Posterior cingulate gyrus (tissue), 11 donors: ENCODE data around the gene LAMA4.

Source experiments
- DNase-seq, 10 donors: peaks; one replicate each; pipeline versions ENCODE4 v3.0.0 to v3.0.0-alpha.2; 2020 to 2021; ENCODE audit warnings: mixed read lengths in 3 of 10
- intact Hi-C: fragments of 100-400 bp; cut with DNase I; formaldehyde crosslinking; loops from one replicate; pipeline ENCODE4 v1.15.1; 2023

The LAMA4 gene

DNA sequence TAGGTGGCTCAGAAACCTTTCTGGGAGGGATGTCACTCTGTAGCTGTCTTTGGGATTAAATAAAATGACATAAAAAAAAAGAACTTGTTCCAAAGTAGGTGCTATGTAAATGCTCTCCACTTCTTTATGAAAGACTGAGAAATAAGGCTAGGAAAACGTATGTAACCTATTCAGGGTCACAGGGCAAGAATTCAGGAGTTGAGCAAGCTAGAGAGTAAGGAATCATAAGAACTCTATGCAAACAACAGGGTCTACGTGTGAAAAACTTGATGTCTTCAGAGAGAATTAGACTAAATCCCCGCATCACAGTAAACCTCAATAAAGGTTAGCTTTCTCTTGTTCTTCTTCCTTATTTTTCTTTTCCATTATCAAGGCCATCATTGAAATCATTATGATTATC, 59.2 kb downstream of the LAMA4 start:
- intact Hi-C loops = no loop called here
- no peak for DNase-seq

DNA sequence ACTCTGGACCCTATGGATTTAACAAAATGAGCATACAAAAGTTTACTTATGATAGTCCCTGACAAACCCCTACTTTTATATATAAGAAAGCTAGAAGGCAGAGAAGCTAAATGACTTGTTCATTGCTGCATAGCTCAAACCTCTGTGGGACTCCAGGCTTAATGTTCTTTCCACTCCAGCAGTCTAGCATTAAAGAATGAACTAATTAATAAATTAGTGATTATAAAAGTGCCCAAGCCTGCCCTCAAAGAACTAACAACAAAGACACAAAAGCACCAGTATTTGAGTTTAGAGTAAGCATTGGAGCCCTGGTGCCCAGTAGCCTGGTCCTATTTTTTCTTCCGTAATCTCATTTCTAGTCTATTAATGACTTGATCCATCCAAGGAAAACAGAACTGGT, 59.9 kb downstream of the LAMA4 start:
- intact Hi-C loops = no loop called here
- DNase-seq = no peak

DNA sequence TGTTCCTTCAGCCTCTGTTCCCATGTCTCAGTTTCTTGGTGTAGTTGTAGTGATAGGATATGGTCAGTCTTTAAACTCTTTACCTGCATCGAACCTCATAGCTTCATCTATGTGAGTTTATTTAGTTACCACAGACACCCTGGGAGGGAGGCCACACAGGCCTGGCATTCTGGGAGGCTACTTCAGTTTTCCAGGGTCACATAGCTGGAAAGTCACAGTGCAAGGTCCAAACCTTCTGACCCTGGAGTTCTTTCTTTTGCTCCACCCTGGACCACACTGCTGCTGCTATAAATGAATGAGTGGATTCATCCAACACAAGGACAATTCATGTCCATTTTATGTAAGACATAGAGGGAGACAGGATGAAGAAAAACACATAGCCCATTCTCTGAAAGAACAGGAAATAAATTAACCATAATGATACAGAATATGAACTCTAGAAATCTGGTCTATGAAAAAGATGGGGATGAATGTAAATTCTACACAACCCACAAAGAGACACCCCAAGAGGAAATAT, 60.8 kb downstream of the LAMA4 start:
- intact Hi-C loops = no loop called here
- DNase-seq = no peak

DNA sequence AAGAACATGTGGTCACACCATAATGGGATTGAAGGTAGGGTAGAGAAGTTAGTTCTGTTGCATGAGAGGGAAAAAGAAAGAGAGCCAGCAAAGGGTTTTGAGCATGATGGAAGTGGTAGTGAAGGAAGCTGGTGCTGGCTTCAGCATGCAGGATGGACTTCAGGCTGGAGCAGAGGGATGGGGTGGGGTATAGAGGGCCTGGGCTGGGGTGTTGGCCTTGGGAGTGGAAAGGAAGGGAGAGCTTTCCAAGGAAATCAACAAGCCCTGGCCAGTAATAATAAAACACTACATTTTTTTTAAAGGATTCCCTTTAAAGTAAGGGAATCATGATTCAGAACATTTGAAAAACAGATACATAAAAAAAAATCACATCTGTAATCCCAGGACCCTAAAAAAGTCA, 61.2 kb downstream of the LAMA4 start:
- intact Hi-C loops = no loop called here
- no peak for DNase-seq

DNA sequence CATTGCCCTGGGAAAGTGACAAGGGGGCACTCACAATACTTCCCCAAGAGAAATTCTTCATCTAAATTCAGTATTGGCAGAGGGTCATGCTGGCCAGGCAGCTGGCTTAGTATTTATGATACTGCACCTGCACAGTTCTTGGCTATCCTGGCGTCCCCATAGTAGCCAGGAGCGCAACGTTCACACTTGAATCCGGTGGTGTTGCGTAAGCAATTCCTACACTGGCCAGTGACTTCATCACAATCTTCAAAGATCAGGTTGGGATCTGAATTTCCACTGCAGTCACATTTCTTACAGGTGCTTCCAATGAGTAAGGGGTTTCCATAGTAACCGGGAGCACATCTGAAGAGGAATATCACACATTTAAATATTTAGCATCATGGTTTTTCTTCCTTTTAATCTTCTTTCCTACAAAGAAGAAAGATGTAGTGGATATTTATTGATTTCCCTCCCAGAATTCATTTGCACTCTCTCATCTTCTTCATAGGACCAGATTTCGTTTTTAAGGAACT, 62.8 kb downstream of the LAMA4 start:
- DNase-seq = no peak
- intact Hi-C loops = no loop called here

DNA sequence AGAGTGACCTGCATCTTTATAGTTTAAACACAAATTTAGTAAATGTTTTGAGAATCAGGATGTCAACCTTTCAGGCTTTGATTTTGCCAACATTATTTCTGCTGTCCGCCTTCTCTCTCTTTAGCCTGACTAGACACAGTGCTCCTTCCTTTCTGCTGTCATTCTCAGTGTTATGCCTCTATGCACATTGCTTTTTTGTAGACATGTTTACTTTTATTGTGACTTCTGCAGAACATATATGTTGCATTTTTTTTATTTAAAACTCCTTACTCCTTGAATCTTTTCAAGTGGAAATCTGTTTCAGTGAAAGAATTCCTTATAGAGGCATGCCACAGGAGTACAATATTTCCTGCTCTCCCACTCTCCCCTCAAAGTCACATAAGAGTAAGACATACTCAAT, 64.2 kb downstream of the LAMA4 start:
- no peak for DNase-seq

DNA sequence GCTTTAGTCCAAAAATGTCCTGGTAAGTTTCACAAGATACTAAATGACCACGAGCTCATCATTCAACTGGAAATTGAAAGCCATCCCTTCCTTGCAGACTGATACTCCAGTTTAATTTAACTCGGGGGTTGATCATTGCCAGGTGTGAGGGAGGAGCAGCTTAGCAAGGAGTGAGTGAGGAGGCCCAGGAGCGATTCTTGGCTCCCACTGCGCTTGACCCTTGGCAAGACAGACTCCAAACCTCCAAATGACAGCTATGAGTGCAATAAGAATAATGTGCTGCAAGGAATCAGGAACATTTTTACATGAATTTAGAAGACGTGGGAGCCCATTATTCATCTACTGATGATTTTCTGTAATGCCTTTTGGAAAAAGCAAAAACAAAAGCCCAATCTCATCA, 64.9 kb downstream of the LAMA4 start:
- intact Hi-C loops = loop anchor here (10.0 kb wide), 1 partner anchor 1715 kb away; no protein-coding TSS in a partner anchor
- DNase-seq = no peak

More for the DNA sequence above, 64.2 kb downstream of the LAMA4 start:
- intact Hi-C loops = no loop called here

DNA sequence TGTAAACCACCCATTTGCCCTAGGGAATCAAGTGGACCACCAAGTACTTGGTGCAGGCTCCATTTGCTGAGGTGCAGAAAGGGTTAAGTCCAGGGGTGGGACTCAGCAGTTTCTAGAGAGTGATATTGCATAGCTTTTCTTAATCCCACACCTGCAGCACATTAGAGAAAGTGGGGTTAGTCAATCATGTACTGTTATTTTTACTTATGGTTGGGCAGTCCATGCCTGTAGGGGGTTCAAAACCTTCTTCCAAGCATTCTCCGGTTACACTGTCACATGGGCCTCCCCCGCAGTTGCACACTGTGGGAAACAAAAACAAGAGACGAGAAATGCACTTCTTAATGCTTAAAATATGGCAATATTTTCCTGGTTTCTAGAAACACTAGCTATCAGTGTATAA, 65.5 kb downstream of the LAMA4 start:
- intact Hi-C loops = loop anchor here (10.0 kb wide), 1 partner anchor 1716 kb away; no protein-coding TSS in a partner anchor
- DNase-seq = no peak

DNA sequence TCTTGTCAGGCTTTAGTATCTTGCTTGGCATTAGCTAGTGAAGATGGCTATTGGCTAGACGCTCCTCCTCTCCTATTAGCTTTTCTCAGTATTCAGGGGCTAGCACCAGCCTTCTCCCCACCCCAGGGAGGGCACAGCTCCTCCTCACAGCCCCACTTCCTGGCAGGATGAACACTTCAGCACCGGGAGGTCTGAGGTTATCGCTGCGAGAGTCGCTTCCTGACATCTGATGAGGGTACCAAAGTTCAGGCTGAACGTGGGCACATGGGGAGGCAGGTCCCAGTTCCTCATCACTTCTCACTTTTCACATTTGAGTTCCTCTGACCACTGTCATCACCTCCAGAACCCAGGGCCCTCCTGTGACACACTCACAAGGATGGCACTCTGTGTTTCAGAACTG, 66.6 kb downstream of the LAMA4 start:
- intact Hi-C loops = loop anchor here (10.0 kb wide), 1 partner anchor 1717 kb away; no protein-coding TSS in a partner anchor
- DNase-seq = no peak

DNA sequence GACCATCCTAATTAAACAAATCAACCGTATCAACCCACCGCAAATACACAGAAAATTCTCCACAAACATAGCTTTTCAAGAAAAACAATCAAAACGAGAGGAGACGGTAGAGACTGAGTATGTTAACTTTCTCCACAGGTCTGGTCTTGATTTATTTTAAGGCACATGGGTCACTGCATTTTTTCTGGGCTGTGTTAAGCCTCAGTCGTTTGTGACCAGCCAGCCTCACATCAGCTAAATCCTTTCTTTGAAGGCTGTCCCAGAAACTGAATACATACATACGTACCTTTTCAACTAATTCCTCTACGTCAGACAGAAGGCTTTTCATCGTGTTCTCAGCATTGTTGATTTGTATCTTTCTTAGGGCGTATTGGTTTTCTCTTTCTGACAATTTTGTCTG, 69.4 kb downstream of the LAMA4 start:
- DNase-seq = no peak
- intact Hi-C loops = loop anchor here (10.0 kb wide), 1 partner anchor 1720 kb away; no protein-coding TSS in a partner anchor

DNA sequence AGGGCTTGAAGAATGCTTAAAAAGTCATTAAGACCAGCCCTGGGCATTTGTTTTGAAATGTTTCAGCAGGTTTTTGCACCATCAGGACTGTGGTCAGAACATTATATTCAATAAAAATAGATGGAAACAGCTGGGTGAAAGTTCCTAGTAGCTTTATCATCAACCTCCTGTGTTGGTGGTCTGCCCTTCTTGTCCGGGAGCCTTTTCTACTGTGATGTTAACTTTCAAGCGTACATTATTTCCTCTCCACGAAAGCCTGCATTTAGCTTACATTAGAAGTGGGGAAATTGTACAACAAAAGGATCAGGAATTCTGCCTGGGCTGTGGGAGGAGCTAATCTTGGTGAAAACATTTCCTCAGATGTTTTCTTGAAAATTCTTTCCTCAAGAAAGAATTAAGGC, 71.1 kb downstream of the LAMA4 start:
- DNase-seq = no peak
- intact Hi-C loops = loop anchor here (10.0 kb wide), 1 partner anchor 1722 kb away; no protein-coding TSS in a partner anchor

DNA sequence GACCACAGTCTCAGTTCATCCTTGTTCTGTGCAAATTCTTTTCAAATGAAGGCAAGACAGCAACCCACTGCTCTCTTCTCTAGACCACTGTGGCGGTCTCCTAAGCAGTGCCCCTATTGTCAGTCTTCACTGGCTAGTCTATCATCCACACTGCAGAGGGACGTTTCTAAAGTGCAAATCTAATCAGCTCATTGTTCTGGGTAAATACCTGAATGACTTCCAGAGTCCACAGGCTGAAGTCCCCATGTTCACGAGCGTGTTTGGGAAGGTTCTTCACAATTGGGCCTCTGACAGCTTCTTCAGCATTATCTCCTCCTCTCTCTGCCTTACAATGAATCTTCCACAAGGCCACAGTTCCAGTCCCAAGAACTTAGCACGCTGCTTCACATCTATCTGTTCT, 73.2 kb downstream of the LAMA4 start:
- intact Hi-C loops = loop anchor here (10.0 kb wide), 1 partner anchor 1724 kb away; no protein-coding TSS in a partner anchor
- no peak for DNase-seq

DNA sequence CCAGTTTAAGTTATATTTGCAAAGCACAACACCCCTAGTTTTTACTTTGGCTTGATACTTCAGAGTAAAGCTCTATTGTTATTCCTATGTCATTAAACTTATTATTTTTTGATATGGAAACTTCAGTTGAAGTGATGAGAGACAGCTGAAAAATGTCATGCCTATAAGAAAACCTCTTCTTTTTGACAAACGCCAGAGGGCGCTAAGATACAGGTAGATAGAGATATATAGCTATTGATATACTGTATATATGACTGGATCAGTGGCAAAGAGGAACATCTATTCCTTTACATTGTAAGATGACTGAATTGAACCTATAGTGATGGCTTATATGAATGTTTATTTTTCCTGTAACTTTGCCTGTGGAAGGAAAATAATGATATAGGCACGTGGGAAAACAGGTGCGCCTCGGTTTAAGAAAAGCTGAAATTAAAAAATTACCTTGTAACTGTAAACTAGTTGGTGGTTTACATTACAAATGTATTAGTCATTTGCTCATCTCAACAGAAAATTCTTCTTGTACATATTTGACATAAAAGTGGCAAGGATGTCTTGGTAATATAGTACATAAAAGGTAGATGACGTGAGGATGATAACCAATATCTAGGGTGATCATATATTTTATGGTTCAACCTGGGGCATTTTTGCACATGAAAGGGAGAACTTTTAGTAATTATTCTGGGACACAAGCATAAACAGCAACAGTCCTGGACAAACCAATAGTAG, 74.1 kb downstream of the LAMA4 start:
- DNase-seq = peak in 3 of 10 donors; percentile 10 to 42 (median 33)

DNA sequence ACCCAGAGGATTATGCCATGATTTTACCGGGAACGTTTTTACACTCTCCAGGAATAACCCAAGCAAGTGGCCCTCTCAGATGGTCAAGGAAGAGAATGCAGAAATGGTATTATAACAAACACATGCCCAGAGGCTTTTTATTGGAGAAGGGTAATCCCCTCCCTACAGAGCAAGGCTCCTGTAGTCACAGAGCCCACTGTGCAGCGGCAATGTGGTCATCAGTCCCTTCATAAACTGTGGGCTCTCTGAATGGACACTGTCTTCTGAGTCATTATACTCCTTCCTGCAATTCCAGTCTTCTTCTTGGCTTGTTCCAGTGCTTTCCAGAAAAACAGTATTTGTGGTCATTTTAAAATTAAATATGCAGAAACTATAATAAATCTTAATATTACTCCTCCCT, 74.7 kb downstream of the LAMA4 start:
- DNase-seq = no peak
- intact Hi-C loops = loop anchor here (1.0 to 10.0 kb wide), 2 partner anchors 133 to 1725 kb away; no protein-coding TSS in a partner anchor

More for the DNA sequence above, 74.1 kb downstream of the LAMA4 start:
- intact Hi-C loops = loop anchor here (1.0 to 10.0 kb wide), 2 partner anchors 132 to 1725 kb away; no protein-coding TSS in a partner anchor

DNA sequence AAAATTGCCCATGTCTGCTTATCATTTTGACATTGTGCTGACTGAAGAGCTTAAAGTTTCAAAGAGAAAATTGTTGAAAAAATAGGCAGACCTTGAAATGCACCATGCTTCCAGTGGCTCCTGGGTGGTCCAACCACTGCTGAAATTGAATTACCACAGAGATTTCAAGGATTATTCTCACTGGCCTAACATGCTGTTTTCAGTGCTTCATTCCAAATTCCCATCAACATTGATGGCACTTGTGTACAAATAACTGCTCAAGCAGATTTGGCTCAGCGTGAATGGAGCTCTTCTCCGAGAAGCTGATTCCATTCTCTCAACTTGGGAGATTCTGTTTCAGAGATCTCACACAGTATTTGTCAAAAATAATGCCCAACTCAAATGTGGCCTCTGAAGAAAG, 75.5 kb downstream of the LAMA4 start:
- no peak for DNase-seq
- intact Hi-C loops = no loop called here

DNA sequence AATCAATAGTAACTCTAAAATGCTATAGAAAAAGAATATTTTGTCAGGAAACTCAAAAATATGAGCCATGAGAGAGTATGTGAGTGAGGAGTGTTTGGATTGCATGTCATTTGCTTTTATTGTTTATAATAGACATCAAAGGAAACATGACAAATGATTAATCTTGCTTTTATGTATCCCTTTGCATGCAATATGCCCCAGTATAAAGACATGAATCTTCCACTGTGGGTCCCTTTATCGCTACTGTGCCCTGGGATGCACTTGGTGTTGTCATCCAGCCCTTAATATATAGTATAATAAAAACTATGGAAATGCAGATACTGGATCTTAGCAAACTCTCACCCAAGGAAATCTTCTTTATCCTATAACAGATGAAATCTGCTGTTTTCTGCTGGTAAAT, 77.3 kb downstream of the LAMA4 start:
- intact Hi-C loops = no loop called here

DNA sequence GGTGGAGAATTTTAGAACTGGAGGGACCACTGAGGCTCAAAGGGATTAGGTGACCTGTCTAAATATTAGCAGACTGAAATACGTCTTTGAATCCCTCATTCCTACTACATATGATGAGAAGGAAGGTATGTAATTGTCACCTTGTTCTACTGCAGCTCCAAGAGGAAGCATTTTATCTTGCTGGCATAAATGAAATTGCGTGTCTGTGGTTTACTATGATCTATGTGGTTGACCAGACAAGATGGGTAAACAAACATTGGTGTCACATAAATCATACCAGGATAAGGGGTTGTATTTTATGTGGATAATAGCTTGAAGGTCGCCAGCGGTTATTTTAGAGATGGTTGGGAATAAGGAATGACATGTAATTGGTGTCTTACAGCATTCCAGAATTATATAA, 78.2 kb downstream of the LAMA4 start:
- no peak for DNase-seq
- intact Hi-C loops = no loop called here

More for the DNA sequence above, 77.3 kb downstream of the LAMA4 start:
- DNase-seq = no peak

DNA sequence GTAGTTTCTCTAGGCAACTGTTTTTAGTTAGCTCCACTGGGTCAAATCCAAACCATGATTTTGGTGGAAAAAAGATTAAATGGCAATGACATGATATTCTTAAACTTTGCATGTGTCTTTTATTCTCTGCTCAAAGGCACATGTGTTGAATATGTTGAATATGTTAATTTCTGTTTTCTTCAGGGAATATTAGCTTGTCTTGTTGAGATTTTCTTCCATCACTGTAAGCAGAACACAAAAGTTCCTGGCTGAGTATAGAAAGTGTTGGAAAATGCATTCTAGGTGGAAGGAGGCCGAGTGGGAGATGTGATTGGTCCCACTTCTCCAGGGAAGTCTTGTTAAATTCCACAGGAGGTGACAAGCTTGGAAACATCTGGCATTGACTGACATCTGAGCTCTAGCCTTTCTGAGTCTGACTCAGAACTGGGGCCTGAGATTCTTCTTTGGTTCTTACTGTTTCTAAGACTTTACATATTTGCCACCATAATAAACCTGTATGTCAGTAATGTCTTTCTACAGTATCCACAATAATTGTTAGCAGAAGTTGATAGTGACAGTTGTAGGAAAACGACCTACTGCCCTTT, 81.1 kb downstream of the LAMA4 start:
- intact Hi-C loops = no loop called here
- DNase-seq = no peak

DNA sequence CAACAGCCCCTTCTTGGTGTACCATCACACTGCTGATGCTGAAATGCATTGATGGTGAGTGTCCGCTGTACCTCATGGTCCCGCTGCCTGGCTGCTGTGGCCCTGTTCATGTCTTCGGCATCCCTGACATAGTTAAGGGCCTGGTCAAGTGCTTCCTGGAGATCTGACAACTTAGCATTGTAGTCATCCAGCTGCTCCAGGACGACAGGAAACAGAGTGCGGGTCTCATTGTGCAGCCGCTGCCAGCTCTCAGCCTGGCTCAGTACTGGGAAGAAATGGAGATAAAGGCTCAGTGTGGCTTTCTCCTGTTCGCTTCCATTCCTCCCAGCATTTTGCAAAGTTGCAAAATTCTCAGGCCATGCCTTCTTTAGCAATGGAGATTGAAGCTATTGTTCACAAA, 81.8 kb downstream of the LAMA4 start:
- no peak for DNase-seq
- intact Hi-C loops = no loop called here

DNA sequence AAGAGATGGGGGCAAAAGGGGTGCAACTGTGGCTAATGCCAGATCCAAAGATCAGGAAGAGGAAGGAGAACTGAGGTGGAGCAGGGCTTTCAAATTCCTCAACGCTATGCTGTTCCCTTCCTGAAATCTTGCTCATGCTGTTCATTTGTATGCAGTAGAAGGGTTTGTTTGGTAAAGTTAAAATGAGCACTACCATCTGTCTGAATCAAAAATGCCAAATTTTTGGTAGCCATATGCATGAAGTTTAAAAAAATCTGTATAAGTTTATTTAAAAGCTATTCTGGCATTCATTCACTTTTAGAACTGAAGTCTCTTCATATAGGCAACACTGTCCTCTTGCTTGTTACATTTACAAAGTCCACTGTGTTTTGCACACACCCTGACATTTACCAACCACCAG, 84.8 kb downstream of the LAMA4 start:
- intact Hi-C loops = no loop called here
- no peak for DNase-seq
